ENCODE data around the gene CELSR1.

DNA sequence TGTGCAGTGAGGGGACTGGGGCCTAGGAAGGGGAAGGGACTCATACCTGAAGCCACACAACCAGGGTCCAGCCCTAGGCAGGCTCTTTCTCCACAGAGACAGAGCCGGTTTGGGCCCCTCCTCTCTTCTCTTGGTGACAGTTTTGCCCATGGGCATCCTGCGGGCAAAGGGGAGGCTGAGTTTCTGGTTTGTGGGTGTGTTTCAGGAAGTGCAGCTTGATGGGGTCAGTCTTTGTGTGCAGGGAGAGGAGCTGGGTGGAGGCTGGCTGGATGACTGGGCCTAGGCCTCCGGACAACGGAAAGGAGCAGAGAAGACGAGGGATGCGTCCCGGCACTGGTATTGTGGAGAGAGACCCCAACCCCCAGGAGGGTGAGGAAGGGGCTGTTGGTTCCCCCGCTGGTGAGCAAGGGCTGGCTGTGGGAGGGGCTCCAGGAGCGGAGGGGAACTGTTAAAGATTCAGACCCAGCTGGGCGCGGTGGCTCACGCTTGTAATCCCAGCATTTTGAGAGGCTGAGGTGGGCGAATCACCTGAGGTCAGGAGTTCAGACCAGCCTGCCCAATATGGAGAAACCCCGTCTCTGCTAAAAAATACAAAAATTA is 23.4 kb upstream of the CELSR1 start:
- TF ChIP-seq CTCF (conservative IDR thresholded peaks at IDR 0.05; ENCODE audit: low read length), result no peak
- TF ChIP-seq EZH2phosphoT487 (IDR thresholded peaks at IDR 0.05; ENCODE audit: borderline replicate concordance, low read depth, low read length), result no peak

Data from OCI-LY7 (cell line).